HEK293T (cell line): Measurements from ENCODE around the gene TMEM94.

Source experiments
- BHLHE40 ChIP-seq: fragments of 450-650 bp; IDR thresholded peaks from 2 replicates; pipeline ENCODE4 v1.6.1; 2016; ENCODE audit warnings: mild to moderate bottlenecking, moderate library complexity, borderline replicate concordance
- FOXA1 ChIP-seq: fragments of 450-650 bp; IDR thresholded peaks from 2 replicates; pipeline ENCODE4 v1.6.1; 2016; ENCODE audit warnings: mild to moderate bottlenecking
- FOXK2 ChIP-seq: fragments of 450-650 bp; IDR thresholded peaks from 2 replicates; pipeline ENCODE4 v1.6.1; 2016; ENCODE audit warnings: mild to moderate bottlenecking
- FOXM1 ChIP-seq: fragments of 450-650 bp; IDR thresholded peaks from 2 replicates; pipeline ENCODE4 v1.6.1; 2017; ENCODE audit warnings: mild to moderate bottlenecking, borderline replicate concordance
- LEF1 ChIP-seq: fragments of 450-650 bp; IDR thresholded peaks from 2 replicates; pipeline ENCODE4 v1.6.1; 2017; ENCODE audit warnings: mild to moderate bottlenecking, borderline replicate concordance
- SP1 ChIP-seq: fragments of 450-650 bp; IDR thresholded peaks from 2 replicates; pipeline ENCODE4 v1.6.1; 2017
- SUZ12 ChIP-seq: fragments of 450-650 bp; IDR thresholded peaks from 2 replicates; pipeline ENCODE4 v1.6.1; 2016; ENCODE audit warnings: mild to moderate bottlenecking
- TARDBP ChIP-seq: fragments of 450-650 bp; IDR thresholded peaks from 2 replicates; pipeline ENCODE4 v1.6.1; 2016
- ZNF384 ChIP-seq: fragments of 450-650 bp; IDR thresholded peaks from 2 replicates; pipeline ENCODE4 v1.6.1; 2016
- TF ChIP-seq, protein P1 (sequence below): fragments of 450-650 bp; IDR thresholded peaks from 2 replicates; pipeline ENCODE4 v1.6.1; 2016

DNA sequence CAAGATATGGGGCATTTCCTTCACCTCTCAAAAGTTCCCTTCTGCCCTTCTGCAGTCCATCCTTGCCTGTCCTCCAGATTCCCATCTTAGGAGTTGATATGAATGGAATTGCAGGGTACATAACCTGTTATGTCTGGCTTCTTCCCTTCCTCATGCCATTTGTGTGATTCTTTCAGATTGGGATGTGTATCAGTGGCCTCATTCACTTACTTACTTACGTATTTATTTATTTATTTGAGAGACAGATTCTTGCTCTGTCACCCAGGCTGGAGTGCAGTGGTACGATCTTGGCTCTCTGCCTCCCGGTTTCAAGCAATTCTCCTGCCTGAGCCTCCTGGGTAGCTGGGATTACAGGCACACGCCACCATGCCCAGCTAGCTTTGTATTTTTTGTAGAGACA, 6.2 kb upstream of the TMEM94 start:
- TF ChIP-seq LEF1 = no peak
- TF ChIP-seq ZNF384 = no peak
- TF ChIP-seq SP1 = no peak
- no peak for TF ChIP-seq BHLHE40
- TF ChIP-seq FOXK2 = no peak
- TF ChIP-seq TARDBP = no peak
- TF ChIP-seq SUZ12 = no peak
- TF ChIP-seq FOXA1 = no peak
- TF ChIP-seq FOXM1 = no peak
- TF ChIP-seq, protein P1, sequence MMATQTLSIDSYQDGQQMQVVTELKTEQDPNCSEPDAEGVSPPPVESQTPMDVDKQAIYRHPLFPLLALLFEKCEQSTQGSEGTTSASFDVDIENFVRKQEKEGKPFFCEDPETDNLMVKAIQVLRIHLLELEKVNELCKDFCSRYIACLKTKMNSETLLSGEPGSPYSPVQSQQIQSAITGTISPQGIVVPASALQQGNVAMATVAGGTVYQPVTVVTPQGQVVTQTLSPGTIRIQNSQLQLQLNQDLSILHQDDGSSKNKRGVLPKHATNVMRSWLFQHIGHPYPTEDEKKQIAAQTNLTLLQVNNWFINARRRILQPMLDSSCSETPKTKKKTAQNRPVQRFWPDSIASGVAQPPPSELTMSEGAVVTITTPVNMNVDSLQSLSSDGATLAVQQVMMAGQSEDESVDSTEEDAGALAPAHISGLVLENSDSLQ = no peak
